HG03378 (cell line): ENCODE data around the gene DNAL1.
"Not testable (repeated sequence)": the region's sequence is repeated elsewhere in the genome, so short reads cannot be mapped to it uniquely, and the experiment has no call there.

ENCODE experiments used
- ATAC-seq: cut with Tn5 transposase; IDR thresholded peaks from one replicate; pipeline ENCODE4 v1.9.1; 2021; ENCODE audit warnings: mild to moderate bottlenecking, moderate library complexity; ENCODE audit not compliant: unreplicated experiment

Gene DNAL1

GRCh38 chr14:73637830-73638229 lies 7.0 kb upstream of the DNAL1 start:
- no peak for ATAC-seq

- no peak for ATAC-seq
These were observed 3.9 kb upstream of the DNAL1 start for GRCh38 chr14:73640796-73641365.

- ATAC-seq, result no peak
These were observed 443 bp downstream of the DNAL1 start for GRCh38 chr14:73645248-73645610.

GRCh38 chr14:73651005-73651404 lies 6.2 kb downstream of the DNAL1 start:
- ATAC-seq, result no peak

GRCh38 chr14:73655851-73656250 lies 11.1 kb downstream of the DNAL1 start:
- ATAC-seq, result no peak

- ATAC-seq, result not testable (repeated sequence)
These were observed 14.4 kb downstream of the DNAL1 start for GRCh38 chr14:73659202-73659601.

GRCh38 chr14:73660511-73660910 lies 15.7 kb downstream of the DNAL1 start:
- no peak for ATAC-seq

- no peak for ATAC-seq
These were observed 17.1 kb downstream of the DNAL1 start for GRCh38 chr14:73661872-73662271.

- no peak for ATAC-seq
These were observed 17.7 kb downstream of the DNAL1 start for GRCh38 chr14:73662487-73662943.

- ATAC-seq, result no peak
These were observed 18.9 kb downstream of the DNAL1 start for GRCh38 chr14:73663548-73664212.

GRCh38 chr14:73665130-73665529 lies 20.3 kb downstream of the DNAL1 start:
- ATAC-seq, result no peak

GRCh38 chr14:73666583-73666982 lies 21.8 kb downstream of the DNAL1 start:
- ATAC-seq, result no peak

GRCh38 chr14:73667854-73668253 lies 23.1 kb downstream of the DNAL1 start:
- ATAC-seq, result no peak

- ATAC-seq, result no peak
These were observed 30.2 kb downstream of the DNAL1 start for GRCh38 chr14:73674986-73675385.

- ATAC-seq, result no peak
These were observed 33.9 kb downstream of the DNAL1 start for GRCh38 chr14:73678698-73679097.

GRCh38 chr14:73680821-73681220 lies 36.0 kb downstream of the DNAL1 start:
- no peak for ATAC-seq

- ATAC-seq, result no peak
These were observed 39.8 kb downstream of the DNAL1 start for GRCh38 chr14:73684627-73685026.

- no peak for ATAC-seq
These were observed 40.5 kb downstream of the DNAL1 start for GRCh38 chr14:73685328-73685727.

- ATAC-seq, result no peak
These were observed 42.1 kb downstream of the DNAL1 start for GRCh38 chr14:73686901-73687300.

GRCh38 chr14:73694083-73694482 lies 49.3 kb downstream of the DNAL1 start:
- ATAC-seq, result no peak

- ATAC-seq, result no peak
These were observed 50.3 kb downstream of the DNAL1 start for GRCh38 chr14:73695082-73695481.

GRCh38 chr14:73695997-73696396 lies 51.2 kb downstream of the DNAL1 start:
- ATAC-seq, result peak; percentile 52
